ENCODE measurements around the gene TMX2. TPM values are rescaled to one million over a fixed set of nuclear protein-coding genes. Genes with fewer than 3 reads are reported as not detected.

TMX2 gene
- polyA plus RNA-seq, 1 donor from 2014 or later: 130 TPM

GRCh38 chr11:57762235-57762861, 50.0 kb downstream of the TMX2 start:
- peak overlapping the region; percentile 92 for H3K4me2 ChIP-seq (ENCODE audit: low read length)
- peaks cover 57% of the 10 kb centered on the region for H3K79me2 ChIP-seq (replicated peaks; ENCODE audit: insufficient read depth, low read length)
- H3K9me3 ChIP-seq (ENCODE audit: low read length): no peaks in the 10 kb centered on the region
- no peaks in the 10 kb centered on the region for H3K36me3 ChIP-seq (ENCODE audit: insufficient read depth, low read length)
- H3K9ac ChIP-seq (ENCODE audit: low read length): peak overlapping the region; percentile 87
- TF ChIP-seq REST (IDR thresholded peaks at IDR 0.05; ENCODE audit: borderline replicate concordance): peak; percentile 10
- TF ChIP-seq RAD21 (conservative IDR thresholded peaks at IDR 0.05): no peak
- peak; percentile 16 for TF ChIP-seq MXI1 (conservative IDR thresholded peaks at IDR 0.05; ENCODE audit: poor library complexity, severe bottlenecking)
- peaks cover 6% of the 10 kb centered on the region for H3F3A ChIP-seq (ENCODE audit: insufficient read depth, low read length, poor library complexity, severe bottlenecking)
- H3K9me2 ChIP-seq (ENCODE audit: insufficient read depth, low read length): no peaks in the 10 kb centered on the region
- H4K20me1 ChIP-seq (ENCODE audit: insufficient read depth): peaks cover 7% of the 10 kb centered on the region
- H3K27me3 ChIP-seq (ENCODE audit: insufficient read depth, low read depth, low read length): no peaks in the 10 kb centered on the region
- peak overlapping the region; percentile 93 for H3K27ac ChIP-seq (ENCODE audit: low read length)
- H2AFZ ChIP-seq (ENCODE audit: low read depth, low read length): peak overlapping the region; percentile 34
- H3K4me3 ChIP-seq (ENCODE audit: low read length): peak overlapping the region; percentile 68

- Histone ChIP-seq H2AFZ (ENCODE audit: low read depth, low read length) (peak overlapping the region; percentile 51), H3K79me2 (replicated peaks; ENCODE audit: insufficient read depth, low read length) (peaks cover 67% of the 10 kb centered on the region), H3K27me3 (ENCODE audit: insufficient read depth, low read depth, low read length) (no peaks in the 10 kb centered on the region), H3K4me3 (ENCODE audit: low read length) (peak overlapping the region; percentile 68), H3K4me2 (ENCODE audit: low read length) (peak overlapping the region; percentile 92), H3F3A (ENCODE audit: insufficient read depth, low read length, poor library complexity, severe bottlenecking) (peaks cover 6% of the 10 kb centered on the region), H3K9me2 (ENCODE audit: insufficient read depth, low read length) (no peaks in the 10 kb centered on the region), H3K27ac (ENCODE audit: low read length) (peak overlapping the region; percentile 93), H3K36me3 (ENCODE audit: insufficient read depth, low read length) (no peaks in the 10 kb centered on the region), H3K9ac (ENCODE audit: low read length) (peak overlapping the region; percentile 87), H4K20me1 (ENCODE audit: insufficient read depth) (peaks cover 7% of the 10 kb centered on the region), H3K9me3 (ENCODE audit: low read length) (no peaks in the 10 kb centered on the region)
- peak; percentile 25 for TF ChIP-seq SMC3 (conservative IDR thresholded peaks at IDR 0.05; ENCODE audit: poor library complexity)
- TF ChIP-seq EP300 (conservative IDR thresholded peaks at IDR 0.05; ENCODE audit: poor library complexity, severe bottlenecking): no peak
- no peak for TF ChIP-seq REST (IDR thresholded peaks at IDR 0.05; ENCODE audit: borderline replicate concordance)
- peak; percentile 74 for TF ChIP-seq POLR2AphosphoS5 (IDR thresholded peaks at IDR 0.05)
- TF ChIP-seq EZH2 (IDR thresholded peaks at IDR 0.05; ENCODE audit: borderline replicate concordance, insufficient read depth, low read length, poor library complexity, severe bottlenecking): no peak
- peak; percentile 78 for TF ChIP-seq TAF1 (IDR thresholded peaks at IDR 0.05; ENCODE audit: low read depth)
- TF ChIP-seq MXI1 (conservative IDR thresholded peaks at IDR 0.05; ENCODE audit: poor library complexity, severe bottlenecking): peak; percentile 27
- peak; percentile 60 for TF ChIP-seq CTCF (IDR thresholded peaks at IDR 0.05; ENCODE audit: poor library complexity, severe bottlenecking)
- peak; percentile 25 for TF ChIP-seq RAD21 (conservative IDR thresholded peaks at IDR 0.05)
These were observed 51.2 kb downstream of the TMX2 start for GRCh38 chr11:57763568-57763967.
